ENCODE measurements around the gene UGT1A5. TPM values are rescaled to one million over a fixed set of nuclear protein-coding genes. Genes with fewer than 3 reads are reported as not detected.

UGT1A5 gene
- total and polyA plus RNA-seq, 2 of the 13 experiments (the other 11 are each of a cell fraction or from before 2014, with no cell fraction given), result not detected

GRCh38 chr2:233745073-233745755 is 32.5 kb downstream of the UGT1A5 start (continued):
- TF ChIP-seq, protein P1, sequence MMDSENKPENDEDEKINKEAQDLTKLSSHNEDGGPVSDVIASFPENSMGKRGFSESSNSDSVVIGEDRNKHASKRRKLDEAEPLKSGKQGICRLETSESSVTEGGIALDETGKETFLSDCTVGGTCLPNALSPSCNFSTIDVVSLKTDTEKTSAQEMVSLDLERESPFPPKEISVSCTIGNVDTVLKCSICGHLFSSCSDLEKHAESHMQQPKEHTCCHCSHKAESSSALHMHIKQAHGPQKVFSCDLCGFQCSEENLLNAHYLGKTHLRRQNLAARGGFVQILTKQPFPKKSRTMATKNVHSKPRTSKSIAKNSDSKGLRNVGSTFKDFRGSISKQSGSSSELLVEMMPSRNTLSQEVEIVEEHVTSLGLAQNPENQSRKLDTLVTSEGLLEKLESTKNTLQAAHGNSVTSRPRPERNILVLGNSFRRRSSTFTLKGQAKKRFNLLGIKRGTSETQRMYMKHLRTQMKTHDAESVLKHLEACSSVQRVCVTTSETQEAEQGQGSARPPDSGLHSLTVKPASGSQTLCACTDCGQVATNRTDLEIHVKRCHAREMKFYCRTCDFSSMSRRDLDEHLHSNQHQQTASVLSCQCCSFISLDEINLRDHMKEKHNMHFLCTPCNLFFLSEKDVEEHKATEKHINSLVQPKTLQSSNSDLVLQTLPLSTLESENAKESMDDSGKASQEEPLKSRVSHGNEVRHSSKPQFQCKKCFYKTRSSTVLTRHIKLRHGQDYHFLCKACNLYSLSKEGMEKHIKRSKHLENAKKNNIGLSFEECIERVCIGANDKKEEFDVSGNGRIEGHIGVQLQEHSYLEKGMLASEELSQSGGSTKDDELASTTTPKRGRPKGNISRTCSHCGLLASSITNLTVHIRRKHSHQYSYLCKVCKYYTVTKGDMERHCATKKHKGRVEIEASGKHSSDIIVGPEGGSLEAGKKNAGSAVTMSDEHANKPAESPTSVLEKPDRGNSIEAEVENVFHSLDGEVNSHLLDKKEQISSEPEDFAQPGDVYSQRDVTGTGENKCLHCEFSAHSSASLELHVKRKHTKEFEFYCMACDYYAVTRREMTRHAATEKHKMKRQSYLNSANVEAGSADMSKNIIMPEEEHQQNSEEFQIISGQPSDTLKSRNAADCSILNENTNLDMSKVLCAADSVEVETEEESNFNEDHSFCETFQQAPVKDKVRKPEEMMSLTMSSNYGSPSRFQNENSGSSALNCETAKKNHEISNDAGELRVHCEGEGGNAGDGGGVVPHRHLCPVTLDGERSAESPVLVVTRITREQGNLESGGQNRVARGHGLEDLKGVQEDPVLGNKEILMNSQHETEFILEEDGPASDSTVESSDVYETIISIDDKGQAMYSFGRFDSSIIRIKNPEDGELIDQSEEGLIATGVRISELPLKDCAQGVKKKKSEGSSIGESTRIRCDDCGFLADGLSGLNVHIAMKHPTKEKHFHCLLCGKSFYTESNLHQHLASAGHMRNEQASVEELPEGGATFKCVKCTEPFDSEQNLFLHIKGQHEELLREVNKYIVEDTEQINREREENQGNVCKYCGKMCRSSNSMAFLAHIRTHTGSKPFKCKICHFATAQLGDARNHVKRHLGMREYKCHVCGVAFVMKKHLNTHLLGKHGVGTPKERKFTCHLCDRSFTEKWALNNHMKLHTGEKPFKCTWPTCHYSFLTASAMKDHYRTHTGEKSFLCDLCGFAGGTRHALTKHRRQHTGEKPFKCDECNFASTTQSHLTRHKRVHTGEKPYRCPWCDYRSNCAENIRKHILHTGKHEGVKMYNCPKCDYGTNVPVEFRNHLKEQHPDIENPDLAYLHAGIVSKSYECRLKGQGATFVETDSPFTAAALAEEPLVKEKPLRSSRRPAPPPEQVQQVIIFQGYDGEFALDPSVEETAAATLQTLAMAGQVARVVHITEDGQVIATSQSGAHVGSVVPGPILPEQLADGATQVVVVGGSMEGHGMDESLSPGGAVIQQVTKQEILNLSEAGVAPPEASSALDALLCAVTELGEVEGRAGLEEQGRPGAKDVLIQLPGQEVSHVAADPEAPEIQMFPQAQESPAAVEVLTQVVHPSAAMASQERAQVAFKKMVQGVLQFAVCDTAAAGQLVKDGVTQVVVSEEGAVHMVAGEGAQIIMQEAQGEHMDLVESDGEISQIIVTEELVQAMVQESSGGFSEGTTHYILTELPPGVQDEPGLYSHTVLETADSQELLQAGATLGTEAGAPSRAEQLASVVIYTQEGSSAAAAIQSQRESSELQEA (CRISPR knock-in tag; IDR thresholded peaks at IDR 0.05; ENCODE audit: not compliant biosample characterization), result no peak
- TF ChIP-seq ZSCAN9 (CRISPR knock-in tag; IDR thresholded peaks at IDR 0.05; ENCODE audit: borderline replicate concordance) (peak; percentile 85), TBX3 (IDR thresholded peaks at IDR 0.05; ENCODE audit: borderline replicate concordance) (peak; percentile 99), ZNF614 (CRISPR knock-in tag; IDR thresholded peaks at IDR 0.05; ENCODE audit: borderline replicate concordance) (peak; percentile 87), ZNF577 (CRISPR knock-in tag; IDR thresholded peaks at IDR 0.05; ENCODE audit: borderline replicate concordance, low read depth) (no peak), MEIS1 (CRISPR knock-in tag; IDR thresholded peaks at IDR 0.05; ENCODE audit: borderline replicate concordance) (peak; percentile 85; the same call in 1 of the 2 replicates), MTF1 (CRISPR knock-in tag; IDR thresholded peaks at IDR 0.05) (no peak), ZNF609 (CRISPR knock-in tag; IDR thresholded peaks at IDR 0.05; ENCODE audit: borderline replicate concordance) (peak; percentile 100), CEBPG (CRISPR knock-in tag; IDR thresholded peaks at IDR 0.05) (peak; percentile 83)
- TF ChIP-seq, protein P2, sequence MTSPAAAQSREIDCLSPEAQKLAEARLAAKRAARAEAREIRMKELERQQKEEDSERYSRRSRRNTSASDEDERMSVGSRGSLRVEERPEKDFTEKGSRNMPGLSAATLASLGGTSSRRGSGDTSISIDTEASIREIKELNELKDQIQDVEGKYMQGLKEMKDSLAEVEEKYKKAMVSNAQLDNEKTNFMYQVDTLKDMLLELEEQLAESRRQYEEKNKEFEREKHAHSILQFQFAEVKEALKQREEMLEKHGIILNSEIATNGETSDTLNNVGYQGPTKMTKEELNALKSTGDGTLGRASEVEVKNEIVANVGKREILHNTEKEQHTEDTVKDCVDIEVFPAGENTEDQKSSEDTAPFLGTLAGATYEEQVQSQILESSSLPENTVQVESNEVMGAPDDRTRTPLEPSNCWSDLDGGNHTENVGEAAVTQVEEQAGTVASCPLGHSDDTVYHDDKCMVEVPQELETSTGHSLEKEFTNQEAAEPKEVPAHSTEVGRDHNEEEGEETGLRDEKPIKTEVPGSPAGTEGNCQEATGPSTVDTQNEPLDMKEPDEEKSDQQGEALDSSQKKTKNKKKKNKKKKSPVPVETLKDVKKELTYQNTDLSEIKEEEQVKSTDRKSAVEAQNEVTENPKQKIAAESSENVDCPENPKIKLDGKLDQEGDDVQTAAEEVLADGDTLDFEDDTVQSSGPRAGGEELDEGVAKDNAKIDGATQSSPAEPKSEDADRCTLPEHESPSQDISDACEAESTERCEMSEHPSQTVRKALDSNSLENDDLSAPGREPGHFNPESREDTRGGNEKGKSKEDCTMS (CRISPR knock-in tag; conservative IDR thresholded peaks at IDR 0.05), result no peak
- TF ChIP-seq, protein P3, sequence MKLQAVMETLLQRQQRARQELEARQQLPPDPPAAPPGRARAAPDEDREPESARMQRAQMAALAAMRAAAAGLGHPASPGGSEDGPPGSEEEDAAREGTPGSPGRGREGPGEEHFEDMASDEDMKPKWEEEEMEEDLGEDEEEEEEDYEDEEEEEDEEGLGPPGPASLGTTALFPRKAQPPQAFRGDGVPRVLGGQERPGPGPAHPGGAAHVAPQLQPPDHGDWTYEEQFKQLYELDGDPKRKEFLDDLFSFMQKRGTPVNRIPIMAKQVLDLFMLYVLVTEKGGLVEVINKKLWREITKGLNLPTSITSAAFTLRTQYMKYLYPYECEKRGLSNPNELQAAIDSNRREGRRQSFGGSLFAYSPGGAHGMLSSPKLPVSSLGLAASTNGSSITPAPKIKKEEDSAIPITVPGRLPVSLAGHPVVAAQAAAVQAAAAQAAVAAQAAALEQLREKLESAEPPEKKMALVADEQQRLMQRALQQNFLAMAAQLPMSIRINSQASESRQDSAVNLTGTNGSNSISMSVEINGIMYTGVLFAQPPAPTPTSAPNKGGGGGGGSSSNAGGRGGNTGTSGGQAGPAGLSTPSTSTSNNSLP (IDR thresholded peaks at IDR 0.05; ENCODE audit: low read depth, low read length), result peak; percentile 95

All from HepG2 (cell line).